LNCaP clone FGC (cell line): ENCODE data around the gene GPR108.
"Not testable (repeated sequence)": the region's sequence is repeated elsewhere in the genome, so short reads cannot be mapped to it uniquely, and the experiment has no call there.

ENCODE experiments used
- DNase-seq: peaks from one replicate; pipeline ENCODE4 v3.0.0-alpha.2; 2011; ENCODE audit warnings: low read depth
- H3K4me3 ChIP-seq: 2 replicates; pipeline ENCODE4 v1.5.1; 2011; ENCODE audit warnings: mild to moderate bottlenecking, low read depth, low read length, control low read depth
- TF ChIP-seq, protein P1 (sequence below): IDR thresholded peaks from 2 replicates; pipeline ENCODE4 v1.5.1; 2012; ENCODE audit warnings: mild to moderate bottlenecking; ENCODE audit not compliant: control insufficient read depth, insufficient read depth; ENCODE audit errors: extremely low read depth

Gene GPR108

DNA sequence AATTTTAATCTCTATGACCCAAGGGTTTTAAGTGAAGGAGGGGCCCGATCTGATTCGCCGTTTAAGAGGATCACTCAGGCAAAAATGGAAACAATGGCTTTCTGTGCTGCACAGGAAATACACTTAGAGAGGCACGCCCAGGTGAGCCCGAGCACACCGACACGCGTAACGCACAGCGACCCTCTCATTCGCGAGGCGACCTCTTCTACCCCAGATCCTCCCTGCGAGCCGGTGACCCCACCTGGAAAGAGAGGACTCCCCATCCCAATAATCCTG lies 29.6 kb upstream of the GPR108 start:
- TF ChIP-seq, protein P1, sequence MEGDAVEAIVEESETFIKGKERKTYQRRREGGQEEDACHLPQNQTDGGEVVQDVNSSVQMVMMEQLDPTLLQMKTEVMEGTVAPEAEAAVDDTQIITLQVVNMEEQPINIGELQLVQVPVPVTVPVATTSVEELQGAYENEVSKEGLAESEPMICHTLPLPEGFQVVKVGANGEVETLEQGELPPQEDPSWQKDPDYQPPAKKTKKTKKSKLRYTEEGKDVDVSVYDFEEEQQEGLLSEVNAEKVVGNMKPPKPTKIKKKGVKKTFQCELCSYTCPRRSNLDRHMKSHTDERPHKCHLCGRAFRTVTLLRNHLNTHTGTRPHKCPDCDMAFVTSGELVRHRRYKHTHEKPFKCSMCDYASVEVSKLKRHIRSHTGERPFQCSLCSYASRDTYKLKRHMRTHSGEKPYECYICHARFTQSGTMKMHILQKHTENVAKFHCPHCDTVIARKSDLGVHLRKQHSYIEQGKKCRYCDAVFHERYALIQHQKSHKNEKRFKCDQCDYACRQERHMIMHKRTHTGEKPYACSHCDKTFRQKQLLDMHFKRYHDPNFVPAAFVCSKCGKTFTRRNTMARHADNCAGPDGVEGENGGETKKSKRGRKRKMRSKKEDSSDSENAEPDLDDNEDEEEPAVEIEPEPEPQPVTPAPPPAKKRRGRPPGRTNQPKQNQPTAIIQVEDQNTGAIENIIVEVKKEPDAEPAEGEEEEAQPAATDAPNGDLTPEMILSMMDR = no peak
- peak overlapping the region; percentile 48 for H3K4me3 ChIP-seq
- DNase-seq = no peak

DNA sequence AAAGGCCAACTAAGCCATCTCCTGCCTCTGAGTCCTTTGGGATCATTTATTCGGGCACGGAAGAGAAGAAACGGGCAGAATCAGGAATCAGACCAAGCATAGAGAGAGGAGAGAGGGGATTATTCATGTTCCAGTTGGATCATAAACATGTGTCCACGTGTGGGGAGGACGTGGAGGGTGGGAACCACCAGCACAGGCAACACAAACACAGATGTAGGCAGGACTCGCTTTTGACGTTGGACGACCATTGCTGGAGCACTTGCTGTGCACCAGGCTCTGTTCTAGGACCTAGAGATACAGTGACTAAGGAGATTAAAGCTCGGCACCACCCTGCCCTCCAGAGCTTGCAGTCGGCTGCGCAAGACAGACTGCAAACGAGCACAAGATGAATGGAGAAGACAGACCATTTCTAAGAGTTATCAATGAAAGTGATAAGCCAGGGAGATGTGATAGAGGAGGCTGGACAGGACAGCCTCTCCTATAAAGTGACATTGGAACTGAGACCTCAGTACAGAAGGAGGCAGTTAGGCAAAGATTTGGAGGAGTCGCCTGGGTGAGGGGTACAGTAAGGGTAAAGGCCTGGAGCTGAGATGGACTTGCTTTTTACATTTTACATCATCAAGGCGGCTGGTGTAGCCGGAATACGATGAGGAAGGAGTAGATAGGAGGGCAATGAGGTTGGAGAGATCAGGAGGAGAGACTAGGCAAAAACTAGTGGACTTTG lies 29.1 kb upstream of the GPR108 start:
- H3K4me3 ChIP-seq = peak overlapping the region; percentile 48
- DNase-seq = no peak
- TF ChIP-seq, protein P1 = no peak

DNA sequence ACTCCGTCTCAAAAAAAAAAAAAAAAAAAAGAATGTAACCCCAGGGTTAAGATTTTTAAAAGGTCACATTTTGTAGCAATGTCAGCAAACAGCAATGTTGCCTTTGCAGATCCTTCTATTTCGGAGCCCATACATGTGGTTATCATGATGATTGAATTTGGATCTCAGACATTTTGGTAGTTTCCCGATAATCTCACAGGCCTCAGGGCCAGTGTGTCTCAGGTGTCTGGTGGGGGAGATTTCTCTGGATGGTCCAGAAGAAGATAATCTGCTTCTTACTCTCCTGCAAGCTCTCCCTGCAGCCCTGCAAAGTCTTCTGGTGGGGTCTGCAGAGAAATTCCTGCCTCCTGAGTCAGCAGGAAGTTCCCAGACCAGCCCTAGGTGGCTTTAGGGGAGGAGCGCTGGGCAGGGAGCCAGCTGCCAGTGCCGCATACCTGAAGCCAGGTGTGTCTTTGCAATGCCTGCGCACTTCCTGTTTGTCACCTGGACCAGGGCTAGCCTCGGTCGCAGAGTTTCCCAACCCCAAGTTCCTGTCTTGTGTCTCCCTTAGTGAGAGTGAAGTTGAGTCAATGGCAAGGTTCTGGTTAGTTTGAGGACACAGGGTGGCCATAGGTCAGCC lies 28.5 kb upstream of the GPR108 start:
- peak; percentile 44 for DNase-seq
- TF ChIP-seq, protein P1 = no peak
- no peak overlapping the region for H3K4me3 ChIP-seq

DNA sequence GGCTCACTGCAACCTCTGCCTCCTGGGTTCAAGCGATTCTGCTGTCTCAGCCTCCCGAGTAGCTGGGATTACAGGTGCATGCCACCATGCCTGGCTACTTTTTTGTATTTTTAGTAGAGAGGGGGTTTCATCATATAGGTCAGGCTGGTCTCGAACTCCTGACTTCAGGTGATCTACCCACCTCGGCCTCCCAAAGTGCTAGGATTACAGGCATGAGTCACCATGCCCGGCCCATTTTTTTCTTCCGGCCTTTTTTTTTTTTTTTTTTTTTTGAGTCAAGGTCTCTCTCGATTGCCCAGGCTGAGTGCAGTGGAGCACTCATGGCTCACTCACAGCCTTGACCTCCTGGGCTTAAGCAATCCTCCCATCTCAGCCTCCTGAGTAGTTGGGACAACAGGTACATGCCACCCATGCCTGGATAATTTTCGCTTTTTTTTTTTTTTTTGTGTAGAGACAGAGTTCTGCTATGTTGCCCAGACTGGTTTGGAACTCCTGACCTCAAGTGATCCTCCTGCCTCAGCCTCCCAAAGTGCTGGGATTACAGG lies 24.9 kb upstream of the GPR108 start:
- not testable (repeated sequence) for H3K4me3 ChIP-seq, DNase-seq

DNA sequence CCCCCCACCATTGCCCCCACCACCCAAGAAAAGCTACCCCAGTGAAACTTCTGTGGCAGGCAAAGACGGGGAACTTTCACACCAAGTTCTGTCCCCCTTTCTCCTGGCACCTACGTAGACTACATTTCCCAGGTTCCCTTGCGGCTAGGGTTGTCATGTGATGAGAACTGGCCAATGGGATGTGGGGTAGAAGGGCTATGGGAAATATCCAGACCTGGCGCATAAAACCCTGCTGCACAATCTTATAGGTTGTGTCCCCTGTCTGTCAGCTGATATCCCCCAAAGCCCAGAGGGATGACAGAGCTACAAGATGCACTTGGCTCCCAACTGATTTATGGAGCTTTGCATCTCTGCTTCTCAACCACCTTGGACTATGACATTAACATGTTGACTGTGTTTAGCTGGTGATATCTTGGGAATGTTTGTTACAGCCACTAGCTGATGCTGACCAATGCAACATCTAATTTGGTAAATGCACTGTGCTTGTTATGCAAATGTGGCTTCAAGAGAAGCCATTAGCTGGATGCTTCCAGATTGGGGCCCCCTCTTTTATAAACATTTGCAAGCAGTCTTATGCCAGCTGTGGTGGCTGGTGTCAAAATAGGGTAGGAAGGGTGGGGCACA lies 23.8 kb upstream of the GPR108 start:
- H3K4me3 ChIP-seq = no peak overlapping the region
- TF ChIP-seq, protein P1 = no peak
- no peak for DNase-seq

DNA sequence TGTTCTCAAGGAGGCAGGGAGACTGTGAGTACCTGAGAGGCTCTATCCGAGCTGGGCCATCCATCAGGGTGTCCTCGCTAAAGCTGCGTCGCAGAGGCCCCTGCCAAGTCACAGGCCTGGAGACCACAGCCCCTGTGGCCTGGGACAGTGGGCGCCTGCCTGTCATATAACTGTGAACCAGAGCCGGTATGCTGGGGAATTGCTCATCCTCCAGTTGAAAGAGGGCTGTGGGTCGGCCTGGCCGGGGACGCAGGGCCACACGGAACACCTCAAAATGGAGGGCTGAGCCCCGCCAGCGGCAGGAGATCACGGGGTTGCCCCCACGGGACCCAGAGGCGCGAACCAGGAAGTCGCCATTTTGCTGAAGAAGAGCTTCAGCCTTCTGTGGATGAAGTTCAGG lies 23.2 kb upstream of the GPR108 start:
- no peak overlapping the region for H3K4me3 ChIP-seq
- DNase-seq = no peak
- TF ChIP-seq, protein P1 = no peak

DNA sequence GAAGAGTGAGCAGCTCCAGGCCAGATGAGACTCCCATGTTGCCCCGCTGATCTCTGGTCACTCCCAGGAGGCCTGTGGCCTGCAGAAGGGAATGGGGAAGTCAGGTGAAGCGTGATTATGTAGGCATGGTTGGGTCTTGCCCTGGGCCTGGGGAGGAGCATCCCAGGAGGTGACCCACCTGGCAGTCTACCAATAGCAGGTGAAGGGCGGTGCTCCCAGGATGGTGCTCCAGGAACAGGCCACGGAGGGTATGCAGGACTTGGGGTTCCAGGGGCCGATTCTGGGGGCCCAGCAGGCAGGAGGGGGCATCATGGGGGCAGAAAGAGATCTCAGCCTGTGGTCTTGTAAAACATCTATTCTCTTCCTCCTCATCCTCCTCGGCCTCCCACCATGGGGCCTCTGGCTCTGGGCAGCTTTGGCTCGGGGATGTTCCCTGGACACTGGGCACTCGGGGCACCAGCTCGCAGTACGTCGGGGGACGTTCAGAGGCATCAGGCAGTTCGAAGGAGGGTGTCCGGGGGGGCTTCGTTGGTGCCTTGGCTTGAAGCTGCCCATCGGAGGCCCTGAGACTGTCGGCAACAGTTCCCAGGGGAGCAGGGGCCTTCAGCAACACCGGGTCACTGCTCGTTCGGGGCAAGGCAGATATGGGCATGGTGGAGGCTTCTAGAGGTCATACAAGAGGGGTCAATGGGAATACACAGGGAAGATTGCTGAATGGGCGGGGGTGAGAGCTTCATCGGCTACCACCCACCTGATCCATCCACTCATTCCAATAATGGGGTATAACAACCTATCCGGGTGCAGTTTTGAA lies 17.5 kb upstream of the GPR108 start:
- no peak overlapping the region for H3K4me3 ChIP-seq
- TF ChIP-seq, protein P1 = no peak

More for the DNA sequence above, 17.5 kb upstream of the GPR108 start:
- DNase-seq = no peak
